Liver (tissue), 3 donors: ENCODE data around the gene PMFBP1.

ENCODE experiments used
- SP1 ChIP-seq: IDR thresholded peaks from 2 replicates; pipeline ENCODE4 v1.6.1; 2018; ENCODE audit warnings: antibody characterized with exemption, mild to moderate bottlenecking
- TF ChIP-seq, protein P1 (sequence below): fragments of 150-350 bp; IDR thresholded peaks from 2 replicates; pipeline ENCODE4 v1.5.1; 2017; ENCODE audit warnings: improper control_type of control experiment, low read depth, low read length; ENCODE audit not compliant: missing input control
- donor health status: healthy.
- donor health status: healthy.

GRCh38 chr16:72188541-72188940 lies 16.6 kb upstream of the PMFBP1 start:
- TF ChIP-seq, protein P1, sequence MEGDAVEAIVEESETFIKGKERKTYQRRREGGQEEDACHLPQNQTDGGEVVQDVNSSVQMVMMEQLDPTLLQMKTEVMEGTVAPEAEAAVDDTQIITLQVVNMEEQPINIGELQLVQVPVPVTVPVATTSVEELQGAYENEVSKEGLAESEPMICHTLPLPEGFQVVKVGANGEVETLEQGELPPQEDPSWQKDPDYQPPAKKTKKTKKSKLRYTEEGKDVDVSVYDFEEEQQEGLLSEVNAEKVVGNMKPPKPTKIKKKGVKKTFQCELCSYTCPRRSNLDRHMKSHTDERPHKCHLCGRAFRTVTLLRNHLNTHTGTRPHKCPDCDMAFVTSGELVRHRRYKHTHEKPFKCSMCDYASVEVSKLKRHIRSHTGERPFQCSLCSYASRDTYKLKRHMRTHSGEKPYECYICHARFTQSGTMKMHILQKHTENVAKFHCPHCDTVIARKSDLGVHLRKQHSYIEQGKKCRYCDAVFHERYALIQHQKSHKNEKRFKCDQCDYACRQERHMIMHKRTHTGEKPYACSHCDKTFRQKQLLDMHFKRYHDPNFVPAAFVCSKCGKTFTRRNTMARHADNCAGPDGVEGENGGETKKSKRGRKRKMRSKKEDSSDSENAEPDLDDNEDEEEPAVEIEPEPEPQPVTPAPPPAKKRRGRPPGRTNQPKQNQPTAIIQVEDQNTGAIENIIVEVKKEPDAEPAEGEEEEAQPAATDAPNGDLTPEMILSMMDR, result no peak
- TF ChIP-seq SP1, result no peak
